GM19238 (cell line): Measurements from ENCODE around the gene TMEM163.

Experiments used
- DNase-seq: peaks from one replicate; pipeline ENCODE4 v3.0.0; 2011; ENCODE audit warnings: low spot score; ENCODE audit not compliant: insufficient read length

Gene TMEM163

GRCh38 chr2:134441153-134441863 lies 277.5 kb downstream of the TMEM163 start:
- no peak for DNase-seq

GRCh38 chr2:134440336-134440909 lies 278.4 kb downstream of the TMEM163 start:
- DNase-seq: no peak

DNA sequence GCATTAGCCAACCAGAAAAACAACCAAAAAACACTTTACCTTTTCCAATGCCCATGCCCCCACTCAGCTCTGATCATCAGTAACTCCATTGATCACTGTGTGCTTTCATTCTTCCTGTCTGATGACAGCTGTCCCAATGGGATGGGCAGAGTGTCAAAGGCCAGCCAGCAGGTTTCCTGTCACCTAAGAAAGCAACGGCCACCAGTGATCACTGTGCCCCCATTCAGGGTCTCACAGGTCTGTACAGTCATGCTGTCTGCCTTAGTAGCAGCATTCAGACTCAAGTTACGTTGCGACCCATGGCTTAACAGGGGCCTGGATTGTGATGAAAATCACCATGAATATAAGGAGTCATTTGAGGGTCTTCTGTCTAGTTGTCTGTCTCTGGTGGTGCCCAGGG lies 280.4 kb downstream of the TMEM163 start:
- DNase-seq: no peak

- DNase-seq: no peak
These were observed 282.1 kb downstream of the TMEM163 start for GRCh38 chr2:134436706-134437105.

GRCh38 chr2:134435936-134436335 lies 282.9 kb downstream of the TMEM163 start:
- no peak for DNase-seq

DNA sequence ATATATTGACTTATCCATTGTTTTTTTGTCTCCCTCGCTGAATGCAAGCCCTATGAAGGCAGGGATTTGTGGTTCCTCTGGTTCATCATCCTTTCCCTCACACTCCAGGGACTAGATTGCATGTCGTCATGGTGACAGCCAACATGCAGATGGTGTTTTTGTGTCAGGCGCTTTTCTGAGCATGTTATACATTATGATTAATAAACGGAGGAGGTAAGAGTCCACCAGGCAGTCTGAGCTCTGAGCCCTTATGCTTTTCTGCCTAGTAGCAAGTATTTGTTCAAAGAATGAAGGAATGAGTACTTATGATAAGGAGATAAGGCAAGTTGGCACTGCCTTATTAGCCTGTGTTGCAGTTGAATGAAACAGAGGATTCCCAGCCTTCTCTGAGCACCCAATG lies 283.3 kb downstream of the TMEM163 start:
- no peak for DNase-seq

DNA sequence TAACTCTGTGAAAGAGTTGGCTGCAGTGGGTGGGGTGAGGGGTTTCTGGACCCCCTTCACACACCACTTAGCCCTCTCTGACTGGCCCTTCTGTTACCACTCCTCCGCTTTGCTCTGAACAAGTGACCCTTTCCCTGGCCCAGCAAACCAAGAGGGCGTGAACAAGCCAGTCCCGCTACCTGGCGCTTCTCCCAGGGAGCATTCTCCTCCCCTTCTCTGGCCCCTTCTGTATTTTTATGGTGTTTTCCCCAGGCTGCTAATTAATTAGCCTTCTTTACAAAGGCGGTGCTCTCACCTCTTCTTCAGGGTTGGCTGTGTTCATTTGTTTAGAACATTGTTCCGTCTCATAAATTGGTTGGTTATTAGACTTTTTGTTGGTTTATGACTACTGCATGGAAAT lies 284.8 kb downstream of the TMEM163 start:
- DNase-seq: no peak

DNA sequence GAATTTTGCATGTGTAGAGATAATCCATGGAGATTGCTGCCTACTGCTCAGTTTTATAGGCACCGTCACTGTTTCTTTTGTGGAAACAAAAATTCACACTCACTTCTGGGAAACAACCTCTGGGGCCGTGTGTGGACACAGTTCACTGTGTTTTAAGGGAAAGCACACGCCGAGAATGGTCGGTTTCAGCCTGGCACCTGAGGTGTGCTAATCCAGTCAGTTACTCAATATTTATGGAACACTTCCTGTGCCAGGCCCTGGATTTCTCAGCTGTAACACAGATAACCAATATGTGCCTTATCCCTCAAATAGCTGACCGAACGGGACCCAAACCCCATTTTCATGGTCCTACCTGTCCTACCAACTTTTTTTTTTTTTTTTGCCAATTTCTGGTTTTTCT lies 285.3 kb downstream of the TMEM163 start:
- DNase-seq: no peak

GRCh38 chr2:134432435-134432883 lies 286.3 kb downstream of the TMEM163 start:
- no peak for DNase-seq

- no peak for DNase-seq
These were observed 286.9 kb downstream of the TMEM163 start for GRCh38 chr2:134431838-134432434.

GRCh38 chr2:134429886-134430285 lies 288.9 kb downstream of the TMEM163 start:
- no peak for DNase-seq

DNA sequence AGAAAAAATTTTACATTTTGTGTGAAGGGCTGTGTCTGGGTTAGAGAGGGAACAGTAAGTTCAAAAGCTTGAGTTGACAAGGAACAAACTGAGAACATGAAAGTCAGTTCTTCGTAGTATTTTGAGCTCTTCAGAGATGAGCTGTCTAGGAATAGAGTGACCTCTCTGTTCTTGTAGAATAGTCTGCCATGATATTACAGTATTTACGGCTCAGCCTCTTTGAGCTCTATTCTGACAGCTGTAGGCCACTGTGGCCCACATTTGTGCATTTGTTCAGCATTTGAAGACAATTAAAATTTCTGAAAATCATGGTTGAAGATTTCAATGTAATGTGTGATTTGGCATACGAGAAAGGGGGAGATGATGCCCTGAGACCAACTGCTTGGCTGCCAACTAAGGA lies 292.1 kb downstream of the TMEM163 start:
- DNase-seq: no peak

GRCh38 chr2:134425724-134426496 lies 292.9 kb downstream of the TMEM163 start:
- no peak for DNase-seq

- DNase-seq: no peak
These were observed 297.1 kb downstream of the TMEM163 start for GRCh38 chr2:134421556-134422328.

DNA sequence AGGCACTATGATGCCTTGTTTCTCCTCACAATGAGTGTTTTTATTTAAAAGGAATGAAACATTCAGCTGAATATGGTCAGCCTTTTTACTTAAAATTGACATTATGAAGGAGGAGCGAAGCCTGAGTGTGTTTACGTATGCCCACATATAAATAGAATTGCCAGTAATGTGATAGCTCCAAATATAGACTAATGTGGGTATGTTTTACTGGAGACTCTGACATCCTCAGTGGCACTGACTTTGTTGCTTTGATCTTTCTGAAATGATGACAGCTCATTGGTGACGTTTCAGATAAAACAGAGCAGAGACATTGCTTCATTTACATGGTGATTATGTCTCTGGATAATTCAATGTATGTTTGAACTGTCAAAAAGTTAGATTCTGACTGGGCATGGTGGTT lies 297.9 kb downstream of the TMEM163 start:
- no peak for DNase-seq

- no peak for DNase-seq
These were observed 298.5 kb downstream of the TMEM163 start for GRCh38 chr2:134420259-134420658.

DNA sequence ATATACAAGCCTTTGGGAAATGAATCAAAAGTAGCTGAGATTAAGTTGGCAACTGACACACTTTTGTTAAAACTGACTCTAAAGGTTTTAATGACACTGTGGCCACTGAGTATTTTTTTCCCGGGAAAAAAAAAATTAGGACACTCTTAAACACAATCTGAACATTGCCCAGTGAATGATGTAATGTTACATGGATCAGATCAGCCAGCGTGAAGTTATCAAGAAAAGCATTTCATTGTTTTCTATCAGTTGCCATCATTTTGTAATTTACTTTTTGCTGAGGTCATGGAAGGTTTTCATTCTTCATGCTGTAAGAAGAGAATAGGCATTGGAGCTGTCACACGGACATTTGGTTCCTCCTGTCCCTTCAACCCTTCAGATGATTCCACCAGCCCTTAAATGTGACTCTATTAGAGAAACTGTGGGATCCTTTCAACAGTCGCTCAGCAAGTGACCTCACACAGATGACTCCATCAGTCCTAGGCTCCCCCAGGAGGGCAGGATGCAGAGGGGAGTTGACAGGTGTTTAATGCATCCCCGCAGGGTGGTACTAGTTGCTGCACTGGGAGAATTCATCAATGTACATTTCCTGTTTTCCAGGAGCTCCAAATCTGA lies 300.7 kb downstream of the TMEM163 start:
- DNase-seq: no peak

GRCh38 chr2:134416637-134417036 lies 302.2 kb downstream of the TMEM163 start:
- no peak for DNase-seq

DNA sequence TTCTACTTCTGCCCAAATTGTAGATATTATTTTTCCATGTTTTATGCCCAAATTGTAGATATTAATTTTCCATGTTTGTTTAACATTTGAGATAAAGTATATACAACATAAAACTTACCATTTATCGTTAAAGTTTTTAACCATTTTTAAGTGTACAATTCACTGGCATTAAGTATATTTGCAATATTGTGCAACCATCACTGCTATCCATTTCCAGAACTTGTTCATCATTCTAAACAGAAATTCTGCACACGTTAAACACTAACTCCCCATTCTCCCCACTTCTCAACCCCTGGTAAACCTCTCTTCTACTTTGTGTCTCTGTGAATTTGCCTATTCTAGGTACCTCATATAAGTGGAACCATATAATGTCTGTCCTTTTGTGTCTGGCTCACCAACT lies 302.8 kb downstream of the TMEM163 start:
- no peak for DNase-seq

DNA sequence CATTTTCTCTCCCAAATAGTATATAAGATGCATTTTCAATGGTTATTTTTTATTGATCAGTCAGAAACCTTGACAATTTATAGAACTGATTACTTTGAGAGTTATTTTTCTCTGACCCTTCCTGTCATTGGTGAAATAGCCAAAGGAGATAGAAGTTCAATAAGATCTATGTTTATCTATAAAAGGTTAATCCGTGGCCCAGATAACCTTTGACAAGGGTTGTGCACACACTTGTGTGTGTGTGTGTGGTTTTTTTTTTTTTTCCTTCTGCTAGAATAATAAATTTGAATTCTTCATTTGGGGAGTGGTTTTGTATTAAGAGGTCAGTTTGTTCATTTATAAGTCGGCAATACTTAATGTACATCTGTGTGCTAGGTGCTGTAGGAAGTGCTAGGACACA lies 304.9 kb downstream of the TMEM163 start:
- no peak for DNase-seq

DNA sequence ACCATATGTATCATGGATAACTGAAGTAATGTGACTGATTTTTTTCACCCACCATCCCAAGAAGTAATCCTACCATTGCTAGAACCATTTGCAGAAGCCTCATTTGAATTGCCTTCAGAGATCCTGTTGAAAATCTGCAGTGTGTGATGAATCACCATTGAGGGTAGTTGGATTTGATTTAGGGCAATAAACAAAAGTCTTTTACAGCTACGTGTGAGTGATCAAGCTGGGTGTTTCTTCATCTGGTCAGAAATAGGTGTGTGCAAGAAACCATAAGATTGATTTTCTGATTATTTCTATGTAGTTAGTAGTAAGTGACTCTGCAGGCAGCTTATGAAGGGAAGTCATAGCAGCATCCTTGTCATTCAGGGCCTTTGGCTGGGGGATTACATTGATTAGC lies 305.4 kb downstream of the TMEM163 start:
- no peak for DNase-seq
